GM18526 (cell line): ENCODE results near the gene ELK1.

Experiments used
- POLR2A ChIP-seq: IDR thresholded peaks from 3 replicates; pipeline ENCODE4 v1.6.1; 2011; ENCODE audit not compliant: insufficient read length; ENCODE audit errors: extremely low read depth

ELK1 gene

DNA sequence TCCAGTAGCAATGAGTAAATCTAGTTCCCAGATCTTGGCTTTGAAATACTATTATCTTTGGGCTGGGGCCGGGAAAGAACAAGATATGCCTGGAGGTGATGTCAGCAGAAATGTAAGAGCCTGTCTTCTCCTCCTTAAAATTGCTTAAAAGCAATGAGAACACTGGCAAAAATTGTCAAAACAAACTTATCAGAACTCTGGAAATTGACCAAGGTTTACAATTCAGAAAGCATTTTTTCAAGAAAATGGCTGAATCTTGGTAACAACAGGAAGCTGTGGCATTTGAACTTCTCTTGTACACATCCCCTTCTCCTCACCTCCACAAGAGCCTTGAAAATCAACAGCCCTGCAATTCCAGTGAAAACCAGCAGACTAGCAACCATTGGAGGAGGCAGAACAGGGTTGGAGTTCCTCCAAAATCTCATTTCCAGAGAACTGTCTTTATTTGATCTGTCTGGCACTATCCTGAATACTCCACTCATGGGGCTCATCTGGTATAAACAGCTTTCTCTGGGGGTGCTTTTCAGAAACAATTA lies 54.6 kb downstream of the ELK1 start:
- TF ChIP-seq POLR2A: no peak

DNA sequence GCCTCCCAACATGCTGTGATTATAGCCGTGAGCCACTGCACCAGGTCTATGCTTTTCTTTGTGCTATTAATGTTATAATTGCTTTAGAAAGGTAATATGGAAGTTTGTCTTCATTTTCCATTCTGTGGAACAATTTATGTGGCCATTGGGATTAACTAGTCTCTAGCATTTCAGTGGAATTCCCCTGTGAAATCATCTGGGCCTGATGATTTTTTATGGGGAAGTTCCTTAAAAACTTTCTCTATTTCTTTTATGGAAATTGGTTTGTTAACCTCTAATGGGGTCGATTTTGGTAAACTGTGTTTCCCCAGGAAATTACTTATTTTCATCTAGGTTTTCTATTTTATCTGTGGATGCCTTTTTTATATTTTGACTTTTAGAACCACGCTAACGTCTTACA lies 56.8 kb downstream of the ELK1 start:
- TF ChIP-seq POLR2A: no peak

DNA sequence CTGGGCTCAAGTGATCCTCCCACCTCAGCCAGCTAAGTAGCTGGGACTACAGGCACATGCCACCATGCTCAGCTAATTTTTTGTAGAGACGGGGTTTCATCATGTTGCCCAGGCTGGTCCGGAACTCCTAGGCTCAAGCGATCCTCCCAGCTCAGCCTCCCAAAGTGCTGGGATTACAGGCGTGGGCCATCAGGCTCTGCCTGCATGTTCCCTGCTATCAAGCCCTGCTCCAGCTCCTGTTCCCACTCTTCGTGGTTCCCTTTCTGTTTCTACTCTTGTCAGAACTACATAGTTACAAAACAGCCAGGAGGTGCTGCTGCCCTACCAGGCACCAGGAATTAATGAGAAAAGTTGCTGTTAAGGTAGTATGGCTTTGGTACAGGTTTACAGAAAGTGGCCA lies 59.4 kb downstream of the ELK1 start:
- TF ChIP-seq POLR2A: no peak

GRCh38 chrX:47587906-47588735 lies 62.2 kb downstream of the ELK1 start:
- no peak for TF ChIP-seq POLR2A

GRCh38 chrX:47587091-47587891 lies 63.1 kb downstream of the ELK1 start:
- TF ChIP-seq POLR2A: no peak

GRCh38 chrX:47586043-47586787 lies 64.1 kb downstream of the ELK1 start:
- TF ChIP-seq POLR2A: no peak
